HepG2 (cell line): Measurements from ENCODE around the gene NAT14. TPM values are rescaled to one million over a fixed set of nuclear protein-coding genes. Genes with fewer than 3 reads are reported as not detected.

ENCODE experiments used
- HNRNPL ChIP-seq: fragments of 200-400 bp; formaldehyde crosslinking; IDR thresholded peaks from 2 replicates; pipeline ENCODE4 v1.6.1; 2017; ENCODE audit warnings: mild to moderate bottlenecking, low read depth, low read length
- IKZF1 ChIP-seq: fragments of 450-650 bp; IDR thresholded peaks from 2 replicates; pipeline ENCODE4 v1.7.1; 2016
- KLF15 ChIP-seq: sonication (generic); formaldehyde crosslinking; IDR thresholded peaks from 2 replicates; pipeline ENCODE4 v1.8.1; 2023; ENCODE audit warnings: borderline replicate concordance, mild to moderate bottlenecking, inconsistent platforms, missing genetic modification reagents, mixed read lengths
- KLF16 ChIP-seq, 2 experiments: sonication (generic) in 1 of 2; formaldehyde crosslinking in 1 of 2; IDR thresholded peaks; 2 replicates each; pipeline versions ENCODE4 v1.6.1 to v1.8.0; 2016 to 2023; ENCODE audit warnings: missing genetic modification reagents in 2 of 2, missing compliant biosample characterization in 1 of 2
- MIER2 ChIP-seq: IDR thresholded peaks from 2 replicates; pipeline ENCODE4 v1.6.1; 2016; ENCODE audit warnings: missing biosample characterization, missing genetic modification reagents
- NAIF1 ChIP-seq: sonication (generic); formaldehyde crosslinking; IDR thresholded peaks from 2 replicates; pipeline ENCODE4 v1.5.0; 2020; ENCODE audit warnings: mild to moderate bottlenecking, missing genetic modification reagents, borderline replicate concordance
- ONECUT2 ChIP-seq: sonication (generic); formaldehyde crosslinking; IDR thresholded peaks from 2 replicates; pipeline ENCODE4 v1.4.0; 2020; ENCODE audit warnings: missing genetic modification reagents
- PHF8 ChIP-seq: sonication (generic); formaldehyde crosslinking; IDR thresholded peaks from 2 replicates; pipeline ENCODE4 v1.5.0; 2020; ENCODE audit warnings: missing genetic modification reagents
- SAP130 ChIP-seq: IDR thresholded peaks from 2 replicates; pipeline ENCODE4 v1.6.1; 2016; ENCODE audit warnings: low read depth
- SCMH1 ChIP-seq: sonication (generic); formaldehyde crosslinking; IDR thresholded peaks from 2 replicates; pipeline ENCODE4 v1.9.0; 2021; ENCODE audit warnings: missing genetic modification reagents, mild to moderate bottlenecking, borderline replicate concordance
- SMARCE1 ChIP-seq: fragments of 450-650 bp; IDR thresholded peaks from 2 replicates; pipeline ENCODE4 v1.6.1; 2017; ENCODE audit warnings: borderline replicate concordance
- ZBTB38 ChIP-seq: sonication (generic); formaldehyde crosslinking; IDR thresholded peaks from 2 replicates; pipeline ENCODE4 v1.5.1; 2020; ENCODE audit warnings: mild to moderate bottlenecking, missing genetic modification reagents
- ZC3H13 ChIP-seq: sonication (generic); formaldehyde crosslinking; IDR thresholded peaks from 2 replicates; pipeline ENCODE4 v1.8.1; 2023; ENCODE audit warnings: mild to moderate bottlenecking, missing genetic modification reagents, moderate library complexity
- ZIK1 ChIP-seq: sonication (generic); formaldehyde crosslinking; IDR thresholded peaks from 2 replicates; pipeline ENCODE4 v1.5.0; 2020; ENCODE audit warnings: mild to moderate bottlenecking, low read depth, missing genetic modification reagents, borderline replicate concordance
- ZMYM4 ChIP-seq: sonication (generic); formaldehyde crosslinking; IDR thresholded peaks from 2 replicates; pipeline ENCODE4 v1.8.1; 2023; ENCODE audit warnings: mild to moderate bottlenecking, missing genetic modification reagents
- ZNF12 ChIP-seq: sonication (generic); formaldehyde crosslinking; IDR thresholded peaks from 2 replicates; pipeline ENCODE4 v1.5.0; 2020; ENCODE audit warnings: missing genetic modification reagents
- ZNF333 ChIP-seq: sonication (generic); formaldehyde crosslinking; IDR thresholded peaks from 2 replicates; pipeline ENCODE4 v1.4.0; 2020; ENCODE audit warnings: mild to moderate bottlenecking, missing genetic modification reagents, borderline replicate concordance
- ZNF343 ChIP-seq: sonication (generic); formaldehyde crosslinking; IDR thresholded peaks from 2 replicates; pipeline ENCODE4 v1.4.0; 2020; ENCODE audit warnings: mild to moderate bottlenecking, missing genetic modification reagents
- polyA plus RNA-seq, 8 experiments: library from polyadenylated mRNA; depleted of rRNA in 3 of 8; stranded (reverse) in 7 of 8; unstranded in 1 of 8; fragments of >200 nt; fragmentation: Illumina TruSeq in 4 of 8; extraction: Trizol in 4 of 8; gene quantifications; 2 replicates each; pipeline versions ENCODE4 v1.2.1 to v1.2.3, GENCODE V29; 2011 to 2016; ENCODE audit warnings: low read depth in 4 of 8, missing spikeins in 1 of 8, mixed read lengths in 1 of 8; ENCODE audit not compliant: insufficient read depth in 1 of 8
- total RNA-seq, 5 experiments: library from RNA; depleted of rRNA; stranded (reverse); fragments of >200 nt; fragmentation: Illumina TruSeq; extraction: Trizol; gene quantifications; 2 replicates each; pipeline ENCODE4 v1.2.3, GENCODE V29; 2016; ENCODE audit warnings: low read depth in 1 of 5
- TF ChIP-seq, protein P1 (sequence below): sonication (generic); formaldehyde crosslinking; IDR thresholded peaks from 2 replicates; pipeline ENCODE4 v1.4.0; 2020; ENCODE audit warnings: mild to moderate bottlenecking, missing genetic modification reagents
- TF ChIP-seq, protein P2 (sequence below): sonication (generic); formaldehyde crosslinking; IDR thresholded peaks from 2 replicates; pipeline ENCODE4 v1.9.0; 2021; ENCODE audit warnings: missing genetic modification reagents, mild to moderate bottlenecking, borderline replicate concordance
- TF ChIP-seq, protein P3 (sequence below): sonication (generic); formaldehyde crosslinking; IDR thresholded peaks from 2 replicates; pipeline ENCODE4 v1.4.0; 2020; ENCODE audit warnings: missing genetic modification reagents, borderline replicate concordance
- TF ChIP-seq, protein P4 (sequence below): sonication (generic); formaldehyde crosslinking; IDR thresholded peaks from 2 replicates; pipeline ENCODE4 v1.4.0; 2020; ENCODE audit warnings: missing genetic modification reagents
- TF ChIP-seq, protein P5 (sequence below): sonication (generic); formaldehyde crosslinking; IDR thresholded peaks from 2 replicates; pipeline ENCODE4 v1.8.0; 2023; ENCODE audit warnings: mild to moderate bottlenecking, missing genetic modification reagents
- TF ChIP-seq, protein P6 (sequence below): IDR thresholded peaks from 2 replicates; pipeline ENCODE4 v1.6.1; 2018; ENCODE audit warnings: missing genetic modification reagents

Gene NAT14
- total and polyA plus RNA-seq, 2 of the 13 experiments (the other 11 are each of a cell fraction or from before 2014, with no cell fraction given) = 20.7 to 22.3 TPM

DNA sequence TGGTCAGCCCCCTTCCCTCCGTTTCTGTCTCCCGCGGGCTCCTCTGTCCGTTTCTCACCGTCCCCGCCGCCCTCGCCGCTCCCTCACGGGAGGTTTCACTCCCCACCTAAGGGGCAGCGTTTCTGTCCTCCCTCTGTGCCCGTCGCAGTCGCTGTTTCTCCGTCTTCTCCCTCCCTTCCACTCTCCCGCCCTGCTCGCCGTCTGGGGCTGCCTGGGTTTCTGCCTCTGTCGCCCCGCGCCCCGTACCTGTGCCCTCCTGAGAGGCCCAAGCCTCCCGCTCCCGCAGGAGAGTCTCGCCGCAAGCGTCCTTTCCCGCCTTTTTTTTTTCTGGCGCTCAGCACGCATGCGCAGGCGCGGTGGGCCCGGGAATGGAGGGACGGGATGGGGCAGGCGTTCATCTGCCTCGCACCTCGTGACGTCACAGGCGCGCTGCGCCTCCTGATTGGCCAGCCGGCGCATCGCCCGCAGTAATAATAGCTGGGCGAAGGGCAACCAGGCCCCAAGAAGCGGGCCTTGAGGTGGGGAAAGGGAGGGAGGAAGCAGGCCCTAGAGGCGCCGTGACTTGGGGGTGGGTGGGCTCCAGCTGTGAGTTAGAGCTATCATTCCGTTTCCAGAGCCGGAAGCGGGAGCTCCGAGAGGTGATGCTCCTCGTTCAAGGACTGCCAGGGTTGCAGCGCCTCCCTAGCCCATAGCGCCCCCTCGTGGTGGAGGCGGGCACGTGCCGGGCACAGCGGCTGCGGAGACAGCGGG, 18.7 kb downstream of the NAT14 start (continued):
- TF ChIP-seq, protein P1, sequence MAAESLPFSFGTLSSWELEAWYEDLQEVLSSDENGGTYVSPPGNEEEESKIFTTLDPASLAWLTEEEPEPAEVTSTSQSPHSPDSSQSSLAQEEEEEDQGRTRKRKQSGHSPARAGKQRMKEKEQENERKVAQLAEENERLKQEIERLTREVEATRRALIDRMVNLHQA (CRISPR knock-in tag) = no peak
- TF ChIP-seq ZMYM4 (CRISPR knock-in tag) = no peak; the same call in 1 of the 2 replicates
- no peak for TF ChIP-seq PHF8 (CRISPR knock-in tag)
- TF ChIP-seq, protein P2, sequence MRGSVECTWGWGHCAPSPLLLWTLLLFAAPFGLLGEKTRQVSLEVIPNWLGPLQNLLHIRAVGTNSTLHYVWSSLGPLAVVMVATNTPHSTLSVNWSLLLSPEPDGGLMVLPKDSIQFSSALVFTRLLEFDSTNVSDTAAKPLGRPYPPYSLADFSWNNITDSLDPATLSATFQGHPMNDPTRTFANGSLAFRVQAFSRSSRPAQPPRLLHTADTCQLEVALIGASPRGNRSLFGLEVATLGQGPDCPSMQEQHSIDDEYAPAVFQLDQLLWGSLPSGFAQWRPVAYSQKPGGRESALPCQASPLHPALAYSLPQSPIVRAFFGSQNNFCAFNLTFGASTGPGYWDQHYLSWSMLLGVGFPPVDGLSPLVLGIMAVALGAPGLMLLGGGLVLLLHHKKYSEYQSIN = no peak
- TF ChIP-seq SMARCE1 = no peak
- no peak for TF ChIP-seq IKZF1
- peak; percentile 38; the same call in 1 of the 2 replicates for TF ChIP-seq SAP130
- TF ChIP-seq, protein P3, sequence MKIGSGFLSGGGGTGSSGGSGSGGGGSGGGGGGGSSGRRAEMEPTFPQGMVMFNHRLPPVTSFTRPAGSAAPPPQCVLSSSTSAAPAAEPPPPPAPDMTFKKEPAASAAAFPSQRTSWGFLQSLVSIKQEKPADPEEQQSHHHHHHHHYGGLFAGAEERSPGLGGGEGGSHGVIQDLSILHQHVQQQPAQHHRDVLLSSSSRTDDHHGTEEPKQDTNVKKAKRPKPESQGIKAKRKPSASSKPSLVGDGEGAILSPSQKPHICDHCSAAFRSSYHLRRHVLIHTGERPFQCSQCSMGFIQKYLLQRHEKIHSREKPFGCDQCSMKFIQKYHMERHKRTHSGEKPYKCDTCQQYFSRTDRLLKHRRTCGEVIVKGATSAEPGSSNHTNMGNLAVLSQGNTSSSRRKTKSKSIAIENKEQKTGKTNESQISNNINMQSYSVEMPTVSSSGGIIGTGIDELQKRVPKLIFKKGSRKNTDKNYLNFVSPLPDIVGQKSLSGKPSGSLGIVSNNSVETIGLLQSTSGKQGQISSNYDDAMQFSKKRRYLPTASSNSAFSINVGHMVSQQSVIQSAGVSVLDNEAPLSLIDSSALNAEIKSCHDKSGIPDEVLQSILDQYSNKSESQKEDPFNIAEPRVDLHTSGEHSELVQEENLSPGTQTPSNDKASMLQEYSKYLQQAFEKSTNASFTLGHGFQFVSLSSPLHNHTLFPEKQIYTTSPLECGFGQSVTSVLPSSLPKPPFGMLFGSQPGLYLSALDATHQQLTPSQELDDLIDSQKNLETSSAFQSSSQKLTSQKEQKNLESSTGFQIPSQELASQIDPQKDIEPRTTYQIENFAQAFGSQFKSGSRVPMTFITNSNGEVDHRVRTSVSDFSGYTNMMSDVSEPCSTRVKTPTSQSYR (CRISPR knock-in tag) = no peak
- TF ChIP-seq, protein P4, sequence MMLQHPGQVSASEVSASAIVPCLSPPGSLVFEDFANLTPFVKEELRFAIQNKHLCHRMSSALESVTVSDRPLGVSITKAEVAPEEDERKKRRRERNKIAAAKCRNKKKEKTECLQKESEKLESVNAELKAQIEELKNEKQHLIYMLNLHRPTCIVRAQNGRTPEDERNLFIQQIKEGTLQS = no peak; the same call in 1 of the 2 replicates
- no peak for TF ChIP-seq ZNF12 (CRISPR knock-in tag)
- TF ChIP-seq, protein P5, sequence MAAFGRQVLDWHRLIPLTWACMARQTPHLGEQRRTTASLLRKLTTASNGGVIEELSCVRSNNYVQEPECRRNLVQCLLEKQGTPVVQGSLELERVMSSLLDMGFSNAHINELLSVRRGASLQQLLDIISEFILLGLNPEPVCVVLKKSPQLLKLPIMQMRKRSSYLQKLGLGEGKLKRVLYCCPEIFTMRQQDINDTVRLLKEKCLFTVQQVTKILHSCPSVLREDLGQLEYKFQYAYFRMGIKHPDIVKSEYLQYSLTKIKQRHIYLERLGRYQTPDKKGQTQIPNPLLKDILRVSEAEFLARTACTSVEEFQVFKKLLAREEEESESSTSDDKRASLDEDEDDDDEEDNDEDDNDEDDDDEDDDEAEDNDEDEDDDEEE = no peak
- TF ChIP-seq KLF16 (CRISPR knock-in tag; IDR thresholded peaks at IDR 0.05) = peak in 1 of 2 experiments; percentile 66; a peak in 1 of 4 replicates
- TF ChIP-seq SCMH1 = no peak
- no peak for TF ChIP-seq ONECUT2 (CRISPR knock-in tag)
- TF ChIP-seq MIER2 (CRISPR knock-in tag) = no peak
- TF ChIP-seq ZIK1 = no peak
- TF ChIP-seq, protein P6, sequence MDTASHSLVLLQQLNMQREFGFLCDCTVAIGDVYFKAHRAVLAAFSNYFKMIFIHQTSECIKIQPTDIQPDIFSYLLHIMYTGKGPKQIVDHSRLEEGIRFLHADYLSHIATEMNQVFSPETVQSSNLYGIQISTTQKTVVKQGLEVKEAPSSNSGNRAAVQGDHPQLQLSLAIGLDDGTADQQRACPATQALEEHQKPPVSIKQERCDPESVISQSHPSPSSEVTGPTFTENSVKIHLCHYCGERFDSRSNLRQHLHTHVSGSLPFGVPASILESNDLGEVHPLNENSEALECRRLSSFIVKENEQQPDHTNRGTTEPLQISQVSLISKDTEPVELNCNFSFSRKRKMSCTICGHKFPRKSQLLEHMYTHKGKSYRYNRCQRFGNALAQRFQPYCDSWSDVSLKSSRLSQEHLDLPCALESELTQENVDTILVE (CRISPR knock-in tag) = peak; percentile 54; the same call in 1 of the 2 replicates
- TF ChIP-seq ZNF333 (CRISPR knock-in tag) = no peak
- TF ChIP-seq NAIF1 (CRISPR knock-in tag) = no peak
- TF ChIP-seq ZBTB38 (CRISPR knock-in tag) = peak; percentile 31; the same call in 1 of the 2 replicates
- no peak for TF ChIP-seq KLF15
- no peak; the same call in 1 of the 2 replicates for TF ChIP-seq ZC3H13 (CRISPR knock-in tag)
- peak; percentile 67; the same call in 1 of the 2 replicates for TF ChIP-seq HNRNPL
- no peak; the same call in 1 of the 2 replicates for TF ChIP-seq ZNF343
